ENCODE results near the gene KISS1. TPM values are rescaled to one million over a fixed set of nuclear protein-coding genes. Genes with fewer than 3 reads are reported as not detected.

The KISS1 gene
- total RNA-seq, 1 experiment from 2014 or later = 0.35 TPM

DNA sequence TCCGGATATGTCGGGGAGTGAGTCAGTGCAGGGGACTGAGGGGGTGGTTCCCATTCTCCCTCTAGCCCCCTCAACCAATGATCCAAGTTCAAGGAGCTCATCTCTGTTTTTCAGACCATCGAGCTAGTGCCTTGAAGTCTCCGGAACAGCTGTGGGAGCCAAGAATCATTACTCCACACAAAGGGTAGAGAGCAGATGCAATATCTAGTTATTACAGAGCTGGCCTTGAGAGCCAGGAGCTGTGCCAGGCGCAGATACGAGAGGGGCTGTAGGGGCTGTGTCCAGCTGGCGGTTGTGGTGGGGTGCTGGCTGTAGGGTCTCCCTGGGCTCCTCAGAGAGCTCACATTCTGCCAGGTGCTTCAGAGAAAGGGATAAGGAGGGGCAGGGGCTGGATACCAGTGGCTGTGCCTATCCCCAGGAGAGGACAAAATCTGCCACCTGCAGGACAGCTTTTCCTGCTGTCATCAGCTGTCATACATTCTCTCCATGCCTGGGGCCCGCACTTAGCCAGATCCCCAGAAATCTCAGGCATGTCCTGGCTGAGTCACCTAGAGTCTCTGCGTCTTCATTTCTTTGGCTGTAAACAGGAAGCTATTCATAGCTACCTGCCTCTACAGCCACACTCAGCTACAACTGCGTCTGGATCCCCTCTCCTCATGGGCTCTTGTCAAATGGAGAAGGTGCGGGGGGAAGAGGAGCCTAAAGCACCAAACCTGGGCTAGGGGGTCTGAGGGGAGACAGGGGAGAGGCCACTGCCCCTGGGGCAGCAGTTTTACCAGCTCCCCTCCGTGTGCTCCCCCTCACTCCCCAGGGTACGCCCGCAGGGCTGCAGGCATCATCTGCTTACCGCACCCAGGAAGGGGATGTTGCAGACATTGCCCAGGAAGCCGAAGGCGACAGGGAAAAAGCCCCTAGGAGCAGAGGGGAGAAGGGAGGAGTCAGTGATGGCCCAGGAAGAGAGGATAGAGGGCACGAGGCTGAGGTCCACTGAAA is 2.4 kb upstream of the KISS1 start:
- DNase-seq (ENCODE audit: low spot score) (no peak), ATAC-seq (peak; percentile 48)
- Mint-ChIP-seq H3K27ac (no peak overlapping the region; the same call in 1 of the 2 replicates), H3K4me1 (peaks cover 12% of the 10 kb centered on the region), H3K27me3 (ENCODE audit: low read depth) (peaks cover 4% of the 10 kb centered on the region), H3K4me3 (no peak overlapping the region), H3K36me3 (no peaks in the 10 kb centered on the region), H3K9me3 (peaks cover 6% of the 10 kb centered on the region; the same call in 1 of the 2 replicates)
- ChIA-PET CTCF (interaction anchor here (0.7 to 4.4 kb wide), 20 partner anchors 8 to 328 kb away, joined by 3 to 59 read pairs (median 4); partner anchors contain the start of genes ETNK2, GOLT1A and REN), POLR2A (interaction anchor here (0.5 to 1.6 kb wide), 4 partner anchors 36 to 294 kb away, joined by 3 to 5 read pairs (median 3); no protein-coding TSS in a partner anchor)
- no peak for TF ChIP-seq TEAD4 (CRISPR knock-in tag; IDR thresholded peaks at IDR 0.05)
- TF ChIP-seq, protein P1, sequence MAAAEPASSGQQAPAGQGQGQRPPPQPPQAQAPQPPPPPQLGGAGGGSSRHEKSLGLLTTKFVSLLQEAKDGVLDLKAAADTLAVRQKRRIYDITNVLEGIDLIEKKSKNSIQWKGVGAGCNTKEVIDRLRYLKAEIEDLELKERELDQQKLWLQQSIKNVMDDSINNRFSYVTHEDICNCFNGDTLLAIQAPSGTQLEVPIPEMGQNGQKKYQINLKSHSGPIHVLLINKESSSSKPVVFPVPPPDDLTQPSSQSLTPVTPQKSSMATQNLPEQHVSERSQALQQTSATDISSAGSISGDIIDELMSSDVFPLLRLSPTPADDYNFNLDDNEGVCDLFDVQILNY (CRISPR knock-in tag; IDR thresholded peaks at IDR 0.05) = no peak
- no peak for TF ChIP-seq ZNF232 (CRISPR knock-in tag; IDR thresholded peaks at IDR 0.05)
- TF ChIP-seq KAT7 (CRISPR knock-in tag; IDR thresholded peaks at IDR 0.05; ENCODE audit: borderline replicate concordance) = no peak
- TF ChIP-seq, protein P2, sequence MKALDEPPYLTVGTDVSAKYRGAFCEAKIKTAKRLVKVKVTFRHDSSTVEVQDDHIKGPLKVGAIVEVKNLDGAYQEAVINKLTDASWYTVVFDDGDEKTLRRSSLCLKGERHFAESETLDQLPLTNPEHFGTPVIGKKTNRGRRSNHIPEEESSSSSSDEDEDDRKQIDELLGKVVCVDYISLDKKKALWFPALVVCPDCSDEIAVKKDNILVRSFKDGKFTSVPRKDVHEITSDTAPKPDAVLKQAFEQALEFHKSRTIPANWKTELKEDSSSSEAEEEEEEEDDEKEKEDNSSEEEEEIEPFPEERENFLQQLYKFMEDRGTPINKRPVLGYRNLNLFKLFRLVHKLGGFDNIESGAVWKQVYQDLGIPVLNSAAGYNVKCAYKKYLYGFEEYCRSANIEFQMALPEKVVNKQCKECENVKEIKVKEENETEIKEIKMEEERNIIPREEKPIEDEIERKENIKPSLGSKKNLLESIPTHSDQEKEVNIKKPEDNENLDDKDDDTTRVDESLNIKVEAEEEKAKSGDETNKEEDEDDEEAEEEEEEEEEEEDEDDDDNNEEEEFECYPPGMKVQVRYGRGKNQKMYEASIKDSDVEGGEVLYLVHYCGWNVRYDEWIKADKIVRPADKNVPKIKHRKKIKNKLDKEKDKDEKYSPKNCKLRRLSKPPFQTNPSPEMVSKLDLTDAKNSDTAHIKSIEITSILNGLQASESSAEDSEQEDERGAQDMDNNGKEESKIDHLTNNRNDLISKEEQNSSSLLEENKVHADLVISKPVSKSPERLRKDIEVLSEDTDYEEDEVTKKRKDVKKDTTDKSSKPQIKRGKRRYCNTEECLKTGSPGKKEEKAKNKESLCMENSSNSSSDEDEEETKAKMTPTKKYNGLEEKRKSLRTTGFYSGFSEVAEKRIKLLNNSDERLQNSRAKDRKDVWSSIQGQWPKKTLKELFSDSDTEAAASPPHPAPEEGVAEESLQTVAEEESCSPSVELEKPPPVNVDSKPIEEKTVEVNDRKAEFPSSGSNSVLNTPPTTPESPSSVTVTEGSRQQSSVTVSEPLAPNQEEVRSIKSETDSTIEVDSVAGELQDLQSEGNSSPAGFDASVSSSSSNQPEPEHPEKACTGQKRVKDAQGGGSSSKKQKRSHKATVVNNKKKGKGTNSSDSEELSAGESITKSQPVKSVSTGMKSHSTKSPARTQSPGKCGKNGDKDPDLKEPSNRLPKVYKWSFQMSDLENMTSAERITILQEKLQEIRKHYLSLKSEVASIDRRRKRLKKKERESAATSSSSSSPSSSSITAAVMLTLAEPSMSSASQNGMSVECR (CRISPR knock-in tag; IDR thresholded peaks at IDR 0.05; ENCODE audit: borderline replicate concordance) = no peak
- no peak for TF ChIP-seq NFYB (CRISPR knock-in tag; conservative IDR thresholded peaks at IDR 0.05; ENCODE audit: low read depth)
- TF ChIP-seq JUN (CRISPR knock-in tag; IDR thresholded peaks at IDR 0.05) = no peak
- TF ChIP-seq, protein P3, sequence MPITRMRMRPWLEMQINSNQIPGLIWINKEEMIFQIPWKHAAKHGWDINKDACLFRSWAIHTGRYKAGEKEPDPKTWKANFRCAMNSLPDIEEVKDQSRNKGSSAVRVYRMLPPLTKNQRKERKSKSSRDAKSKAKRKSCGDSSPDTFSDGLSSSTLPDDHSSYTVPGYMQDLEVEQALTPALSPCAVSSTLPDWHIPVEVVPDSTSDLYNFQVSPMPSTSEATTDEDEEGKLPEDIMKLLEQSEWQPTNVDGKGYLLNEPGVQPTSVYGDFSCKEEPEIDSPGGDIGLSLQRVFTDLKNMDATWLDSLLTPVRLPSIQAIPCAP (CRISPR knock-in tag; IDR thresholded peaks at IDR 0.05) = no peak

DNA sequence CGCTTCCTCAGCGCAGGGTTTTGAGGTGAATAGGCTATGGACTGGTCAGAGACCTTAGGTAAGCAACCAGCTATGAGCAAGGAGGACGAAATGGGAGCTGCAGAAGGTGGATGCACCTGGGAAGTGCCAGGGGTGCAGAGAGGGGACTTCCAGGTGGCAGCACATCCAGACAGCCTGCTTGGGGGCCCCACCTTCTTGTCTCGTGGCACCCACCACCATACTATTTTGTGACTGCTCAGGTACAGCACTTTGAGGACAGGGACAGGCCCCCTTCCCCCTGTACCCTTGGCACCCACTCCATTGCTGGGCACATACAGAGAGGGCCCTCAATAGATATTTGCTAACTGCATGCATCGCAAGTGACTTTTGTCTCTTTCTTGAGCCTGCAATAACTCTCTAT is 777 bp upstream of the KISS1 start:
- no peaks in the 10 kb centered on the region for H3K36me3 Mint-ChIP-seq
- DNase-seq (ENCODE audit: low spot score) (no peak), ATAC-seq (no peak)
- peaks cover 20% of the 10 kb centered on the region for H3K27me3 Mint-ChIP-seq (ENCODE audit: low read depth)
- no peak overlapping the region for H3K4me3 Mint-ChIP-seq
- H3K4me1 Mint-ChIP-seq = peaks cover 12% of the 10 kb centered on the region
- H3K27ac Mint-ChIP-seq = no peak overlapping the region
- POLR2A ChIA-PET = no interaction called here
- CTCF ChIA-PET = interaction anchor here (1.0 to 4.4 kb wide), 4 partner anchors 10 to 202 kb away, joined by 3 to 59 read pairs (median 34); partner anchors contain the start of gene GOLT1A
- H3K9me3 Mint-ChIP-seq = peaks cover 6% of the 10 kb centered on the region; the same call in 1 of the 2 replicates
- TF ChIP-seq SMAD4 (CRISPR knock-in tag; IDR thresholded peaks at IDR 0.05) = no peak
- no peak for TF ChIP-seq GRHL2 (CRISPR knock-in tag; IDR thresholded peaks at IDR 0.05; ENCODE audit: insufficient replicate concordance, severe bottlenecking)
- no peak for TF ChIP-seq FOXP1 (CRISPR knock-in tag; IDR thresholded peaks at IDR 0.05; ENCODE audit: borderline replicate concordance)
- TF ChIP-seq, protein P4, sequence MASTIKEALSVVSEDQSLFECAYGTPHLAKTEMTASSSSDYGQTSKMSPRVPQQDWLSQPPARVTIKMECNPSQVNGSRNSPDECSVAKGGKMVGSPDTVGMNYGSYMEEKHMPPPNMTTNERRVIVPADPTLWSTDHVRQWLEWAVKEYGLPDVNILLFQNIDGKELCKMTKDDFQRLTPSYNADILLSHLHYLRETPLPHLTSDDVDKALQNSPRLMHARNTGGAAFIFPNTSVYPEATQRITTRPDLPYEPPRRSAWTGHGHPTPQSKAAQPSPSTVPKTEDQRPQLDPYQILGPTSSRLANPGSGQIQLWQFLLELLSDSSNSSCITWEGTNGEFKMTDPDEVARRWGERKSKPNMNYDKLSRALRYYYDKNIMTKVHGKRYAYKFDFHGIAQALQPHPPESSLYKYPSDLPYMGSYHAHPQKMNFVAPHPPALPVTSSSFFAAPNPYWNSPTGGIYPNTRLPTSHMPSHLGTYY (CRISPR knock-in tag; IDR thresholded peaks at IDR 0.05) = no peak
- TF ChIP-seq MXD4 (CRISPR knock-in tag; IDR thresholded peaks at IDR 0.05; ENCODE audit: borderline replicate concordance) = no peak
- TF ChIP-seq, protein P5, sequence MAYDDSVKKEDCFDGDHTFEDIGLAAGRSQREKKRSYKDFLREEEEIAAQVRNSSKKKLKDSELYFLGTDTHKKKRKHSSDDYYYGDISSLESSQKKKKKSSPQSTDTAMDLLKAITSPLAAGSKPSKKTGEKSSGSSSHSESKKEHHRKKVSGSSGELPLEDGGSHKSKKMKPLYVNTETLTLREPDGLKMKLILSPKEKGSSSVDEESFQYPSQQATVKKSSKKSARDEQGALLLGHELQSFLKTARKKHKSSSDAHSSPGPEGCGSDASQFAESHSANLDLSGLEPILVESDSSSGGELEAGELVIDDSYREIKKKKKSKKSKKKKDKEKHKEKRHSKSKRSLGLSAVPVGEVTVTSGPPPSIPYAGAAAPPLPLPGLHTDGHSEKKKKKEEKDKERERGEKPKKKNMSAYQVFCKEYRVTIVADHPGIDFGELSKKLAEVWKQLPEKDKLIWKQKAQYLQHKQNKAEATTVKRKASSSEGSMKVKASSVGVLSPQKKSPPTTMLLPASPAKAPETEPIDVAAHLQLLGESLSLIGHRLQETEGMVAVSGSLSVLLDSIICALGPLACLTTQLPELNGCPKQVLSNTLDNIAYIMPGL (CRISPR knock-in tag; IDR thresholded peaks at IDR 0.05) = no peak
- TF ChIP-seq, protein P6, sequence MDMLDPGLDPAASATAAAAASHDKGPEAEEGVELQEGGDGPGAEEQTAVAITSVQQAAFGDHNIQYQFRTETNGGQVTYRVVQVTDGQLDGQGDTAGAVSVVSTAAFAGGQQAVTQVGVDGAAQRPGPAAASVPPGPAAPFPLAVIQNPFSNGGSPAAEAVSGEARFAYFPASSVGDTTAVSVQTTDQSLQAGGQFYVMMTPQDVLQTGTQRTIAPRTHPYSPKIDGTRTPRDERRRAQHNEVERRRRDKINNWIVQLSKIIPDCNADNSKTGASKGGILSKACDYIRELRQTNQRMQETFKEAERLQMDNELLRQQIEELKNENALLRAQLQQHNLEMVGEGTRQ (CRISPR knock-in tag; IDR thresholded peaks at IDR 0.05) = no peak
- no peak for TF ChIP-seq SOX15 (CRISPR knock-in tag; IDR thresholded peaks at IDR 0.05)
- no peak for TF ChIP-seq ATF1 (CRISPR knock-in tag; IDR thresholded peaks at IDR 0.05)
- TF ChIP-seq, protein P7, sequence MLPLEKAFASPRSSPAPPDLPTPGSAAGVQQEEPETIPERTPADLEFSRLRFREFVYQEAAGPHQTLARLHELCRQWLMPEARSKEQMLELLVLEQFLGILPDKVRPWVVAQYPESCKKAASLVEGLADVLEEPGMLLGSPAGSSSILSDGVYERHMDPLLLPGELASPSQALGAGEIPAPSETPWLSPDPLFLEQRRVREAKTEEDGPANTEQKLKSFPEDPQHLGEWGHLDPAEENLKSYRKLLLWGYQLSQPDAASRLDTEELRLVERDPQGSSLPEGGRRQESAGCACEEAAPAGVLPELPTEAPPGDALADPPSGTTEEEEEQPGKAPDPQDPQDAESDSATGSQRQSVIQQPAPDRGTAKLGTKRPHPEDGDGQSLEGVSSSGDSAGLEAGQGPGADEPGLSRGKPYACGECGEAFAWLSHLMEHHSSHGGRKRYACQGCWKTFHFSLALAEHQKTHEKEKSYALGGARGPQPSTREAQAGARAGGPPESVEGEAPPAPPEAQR (CRISPR knock-in tag; IDR thresholded peaks at IDR 0.05) = no peak
- no peak for TF ChIP-seq EMX1 (CRISPR knock-in tag; IDR thresholded peaks at IDR 0.05)
- TF ChIP-seq, protein P8, sequence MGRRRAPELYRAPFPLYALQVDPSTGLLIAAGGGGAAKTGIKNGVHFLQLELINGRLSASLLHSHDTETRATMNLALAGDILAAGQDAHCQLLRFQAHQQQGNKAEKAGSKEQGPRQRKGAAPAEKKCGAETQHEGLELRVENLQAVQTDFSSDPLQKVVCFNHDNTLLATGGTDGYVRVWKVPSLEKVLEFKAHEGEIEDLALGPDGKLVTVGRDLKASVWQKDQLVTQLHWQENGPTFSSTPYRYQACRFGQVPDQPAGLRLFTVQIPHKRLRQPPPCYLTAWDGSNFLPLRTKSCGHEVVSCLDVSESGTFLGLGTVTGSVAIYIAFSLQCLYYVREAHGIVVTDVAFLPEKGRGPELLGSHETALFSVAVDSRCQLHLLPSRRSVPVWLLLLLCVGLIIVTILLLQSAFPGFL (CRISPR knock-in tag; IDR thresholded peaks at IDR 0.05; ENCODE audit: borderline replicate concordance) = no peak
